ENCODE measurements around the gene CLEC6A. TPM values are rescaled to one million over a fixed set of nuclear protein-coding genes. Genes with fewer than 3 reads are reported as not detected.

Gene CLEC6A
- total RNA-seq, 1 experiment from 2014 or later: not detected

GRCh38 chr12:8452036-8452435 is 3.7 kb upstream of the CLEC6A start:
- H3K36me3 ChIP-seq (ENCODE audit: low read depth, low read length): no peaks in the 10 kb centered on the region
- H3K27ac ChIP-seq (ENCODE audit: low read length): no peak overlapping the region
- intact Hi-C loops (cut with micrococcal nuclease): loop anchor here (10.0 kb wide), 1 partner anchor 327 kb away; the partner anchor contains the start of gene CLEC4A
- H3K27me3 ChIP-seq (ENCODE audit: low read length): peaks cover 3% of the 10 kb centered on the region; the same call in 1 of the 2 replicates
- H2AFZ ChIP-seq (ENCODE audit: low read length): no peak overlapping the region
- no peak for DNase-seq
- POLR2A ChIA-PET (ENCODE audit: unreplicated experiment): no interaction called here
- no peaks in the 10 kb centered on the region for H3F3A ChIP-seq (ENCODE audit: low read length, unreplicated experiment)
- H4K20me1 ChIP-seq (ENCODE audit: low read length): no peaks in the 10 kb centered on the region
- ATAC-seq: no peak
- no peak overlapping the region for H3K9ac ChIP-seq (ENCODE audit: low read length)
- no peaks in the 10 kb centered on the region for H3K9me3 ChIP-seq (ENCODE audit: low read length)
- H3K9me2 ChIP-seq (replicated peaks; ENCODE audit: low read length): no peaks in the 10 kb centered on the region
- no peaks in the 10 kb centered on the region for H3K79me2 ChIP-seq (ENCODE audit: low read length)
- no peak overlapping the region for H3K4me2 ChIP-seq (ENCODE audit: low read length)
- TF ChIP-seq, protein P1, sequence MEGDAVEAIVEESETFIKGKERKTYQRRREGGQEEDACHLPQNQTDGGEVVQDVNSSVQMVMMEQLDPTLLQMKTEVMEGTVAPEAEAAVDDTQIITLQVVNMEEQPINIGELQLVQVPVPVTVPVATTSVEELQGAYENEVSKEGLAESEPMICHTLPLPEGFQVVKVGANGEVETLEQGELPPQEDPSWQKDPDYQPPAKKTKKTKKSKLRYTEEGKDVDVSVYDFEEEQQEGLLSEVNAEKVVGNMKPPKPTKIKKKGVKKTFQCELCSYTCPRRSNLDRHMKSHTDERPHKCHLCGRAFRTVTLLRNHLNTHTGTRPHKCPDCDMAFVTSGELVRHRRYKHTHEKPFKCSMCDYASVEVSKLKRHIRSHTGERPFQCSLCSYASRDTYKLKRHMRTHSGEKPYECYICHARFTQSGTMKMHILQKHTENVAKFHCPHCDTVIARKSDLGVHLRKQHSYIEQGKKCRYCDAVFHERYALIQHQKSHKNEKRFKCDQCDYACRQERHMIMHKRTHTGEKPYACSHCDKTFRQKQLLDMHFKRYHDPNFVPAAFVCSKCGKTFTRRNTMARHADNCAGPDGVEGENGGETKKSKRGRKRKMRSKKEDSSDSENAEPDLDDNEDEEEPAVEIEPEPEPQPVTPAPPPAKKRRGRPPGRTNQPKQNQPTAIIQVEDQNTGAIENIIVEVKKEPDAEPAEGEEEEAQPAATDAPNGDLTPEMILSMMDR (conservative IDR thresholded peaks at IDR 0.05; ENCODE audit: low read depth, low read length): no peak
- TF ChIP-seq EZH2phosphoT487 (IDR thresholded peaks at IDR 0.05; ENCODE audit: borderline replicate concordance, low read length) (no peak), EZH2 (IDR thresholded peaks at IDR 0.05; ENCODE audit: low read length, unreplicated experiment) (no peak)
- no peak overlapping the region for H3K4me3 ChIP-seq (ENCODE audit: low read length)
- BruUV-seq (replicated peaks): no TSS peak
- CTCF ChIA-PET: no interaction called here
- no peaks in the 10 kb centered on the region for H3K4me1 ChIP-seq (ENCODE audit: insufficient read depth, low read length)

DNA sequence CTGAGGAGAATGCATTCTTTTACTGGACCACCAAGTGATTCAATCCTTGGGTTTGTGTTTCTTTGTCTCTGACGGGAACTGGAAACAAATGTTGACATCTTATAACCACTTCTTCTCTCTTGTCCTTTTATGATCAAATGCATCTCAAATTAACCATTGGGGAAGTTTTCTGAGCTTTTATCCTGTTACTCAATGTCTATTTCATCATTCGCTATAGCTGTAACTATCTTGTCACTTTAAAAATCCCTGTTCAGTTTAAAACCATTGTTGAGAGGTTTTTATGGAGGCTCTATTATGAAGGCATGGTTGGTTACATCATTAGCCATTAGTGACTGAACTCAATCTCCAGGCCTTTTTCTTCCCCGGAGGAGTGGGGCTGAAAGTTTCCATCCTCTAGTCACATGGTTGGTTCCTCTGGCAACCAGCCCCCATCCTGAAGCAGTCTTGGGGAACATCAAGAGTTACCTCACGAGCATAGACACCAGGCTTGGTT is 2.7 kb upstream of the CLEC6A start:
- CTCF ChIA-PET: no interaction called here
- no peaks in the 10 kb centered on the region for H3K79me2 ChIP-seq (ENCODE audit: low read length)
- H3K9ac ChIP-seq (ENCODE audit: low read length): no peak overlapping the region
- H3K4me1 ChIP-seq (ENCODE audit: insufficient read depth, low read length): no peaks in the 10 kb centered on the region
- H2AFZ ChIP-seq (ENCODE audit: low read length): no peak overlapping the region
- H3K9me2 ChIP-seq (replicated peaks; ENCODE audit: low read length): no peaks in the 10 kb centered on the region
- DNase-seq: no peak
- no peak overlapping the region for H3K4me2 ChIP-seq (ENCODE audit: low read length)
- no peaks in the 10 kb centered on the region for H3K9me3 ChIP-seq (ENCODE audit: low read length)
- H3K4me3 ChIP-seq (ENCODE audit: low read length): no peak overlapping the region
- TF ChIP-seq, protein P1 (conservative IDR thresholded peaks at IDR 0.05; ENCODE audit: low read depth, low read length): no peak
- TF ChIP-seq EZH2phosphoT487 (IDR thresholded peaks at IDR 0.05; ENCODE audit: borderline replicate concordance, low read length) (no peak), EZH2 (IDR thresholded peaks at IDR 0.05; ENCODE audit: low read length, unreplicated experiment) (no peak)
- no peaks in the 10 kb centered on the region for H3F3A ChIP-seq (ENCODE audit: low read length, unreplicated experiment)
- intact Hi-C loops (cut with micrococcal nuclease): loop anchor here (10.0 kb wide), 1 partner anchor 328 kb away; the partner anchor contains the start of gene CLEC4A
- POLR2A ChIA-PET (ENCODE audit: unreplicated experiment): no interaction called here
- peaks cover 3% of the 10 kb centered on the region; the same call in 1 of the 2 replicates for H3K27me3 ChIP-seq (ENCODE audit: low read length)
- H4K20me1 ChIP-seq (ENCODE audit: low read length): no peaks in the 10 kb centered on the region
- no peak overlapping the region for H3K27ac ChIP-seq (ENCODE audit: low read length)
- no peak for ATAC-seq
- no peaks in the 10 kb centered on the region for H3K36me3 ChIP-seq (ENCODE audit: low read depth, low read length)
- BruUV-seq (replicated peaks): no TSS peak

DNA sequence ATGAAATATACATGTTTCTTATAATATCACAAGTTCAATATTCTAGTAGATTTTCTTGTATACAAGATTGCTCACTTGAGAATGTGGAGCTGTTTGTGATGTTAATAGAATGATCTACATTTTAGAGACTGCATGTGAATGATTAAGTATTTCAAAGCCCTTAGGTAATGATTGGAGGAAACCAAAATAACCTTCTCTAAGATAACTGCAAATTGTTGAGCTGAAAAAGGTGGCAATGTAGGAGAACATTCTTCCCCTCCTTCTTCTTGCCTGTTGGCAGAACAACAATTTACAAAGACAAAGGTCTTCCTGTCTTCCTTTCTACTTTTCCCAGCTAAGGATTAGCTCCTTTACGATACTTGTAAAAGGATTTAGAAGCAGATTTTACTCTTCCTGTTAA is 2.0 kb upstream of the CLEC6A start:
- H3K4me3 ChIP-seq (ENCODE audit: low read length): no peak overlapping the region
- no peak overlapping the region for H2AFZ ChIP-seq (ENCODE audit: low read length)
- TF ChIP-seq, protein P1 (conservative IDR thresholded peaks at IDR 0.05; ENCODE audit: low read depth, low read length): no peak
- TF ChIP-seq EZH2 (IDR thresholded peaks at IDR 0.05; ENCODE audit: low read length, unreplicated experiment): no peak
- TF ChIP-seq EZH2phosphoT487 (IDR thresholded peaks at IDR 0.05; ENCODE audit: borderline replicate concordance, low read length): no peak
- intact Hi-C loops (cut with micrococcal nuclease): loop anchor here (10.0 kb wide), 1 partner anchor 329 kb away; the partner anchor contains the start of gene CLEC4A
- POLR2A ChIA-PET (ENCODE audit: unreplicated experiment): no interaction called here
- no peaks in the 10 kb centered on the region for H3K9me3 ChIP-seq (ENCODE audit: low read length)
- H3K9ac ChIP-seq (ENCODE audit: low read length): no peak overlapping the region
- H3K9me2 ChIP-seq (replicated peaks; ENCODE audit: low read length): no peaks in the 10 kb centered on the region
- ATAC-seq: no peak
- no peaks in the 10 kb centered on the region for H3K79me2 ChIP-seq (ENCODE audit: low read length)
- no peak overlapping the region for H3K27ac ChIP-seq (ENCODE audit: low read length)
- DNase-seq: no peak
- H3K36me3 ChIP-seq (ENCODE audit: low read depth, low read length): no peaks in the 10 kb centered on the region
- H4K20me1 ChIP-seq (ENCODE audit: low read length): no peaks in the 10 kb centered on the region
- H3K4me1 ChIP-seq (ENCODE audit: insufficient read depth, low read length): no peaks in the 10 kb centered on the region
- no peaks in the 10 kb centered on the region for H3F3A ChIP-seq (ENCODE audit: low read length, unreplicated experiment)
- H3K4me2 ChIP-seq (ENCODE audit: low read length): no peak overlapping the region
- H3K27me3 ChIP-seq (ENCODE audit: low read length): peaks cover 3% of the 10 kb centered on the region; the same call in 1 of the 2 replicates
- no TSS peak for BruUV-seq (replicated peaks)
- CTCF ChIA-PET: no interaction called here

All from PC-3 (cell line).